ENCODE data around the gene NLRP3.
"Not testable (repeated sequence)": the region's sequence is repeated elsewhere in the genome, so short reads cannot be mapped to it uniquely, and the experiment has no call there.

The NLRP3 gene

GRCh38 chr1:247415423-247416361, at the start of gene NLRP3:
TSS of gene NLRP3 (plus strand) at chr1:247416173. CDS start at chr1:247418801, 2,628 bp downstream.
- Mint-ChIP-seq H3K36me3 (ENCODE audit: low read depth) (peaks cover 19% of the 10 kb centered on the region), H3K27me3 (no peaks in the 10 kb centered on the region), H3K27ac (peak within 1 kb of the TSS; percentile 69), H3K4me3 (peak within 1 kb of the TSS; percentile 91), H3K9me3 (no peaks in the 10 kb centered on the region), H3K4me1 (ENCODE audit: low read depth) (peaks cover 56% of the 10 kb centered on the region)

- H3K9me3 Mint-ChIP-seq; H3K4me1 Mint-ChIP-seq (ENCODE audit: low read depth); H3K4me3 Mint-ChIP-seq; H3K36me3 Mint-ChIP-seq (ENCODE audit: low read depth); H3K27ac Mint-ChIP-seq: not testable (repeated sequence)
- peaks cover 37% of the 10 kb centered on the region for H3K27me3 Mint-ChIP-seq
Measured at GRCh38 chr1:247366345-247366744, 49.6 kb upstream of the NLRP3 start.

GRCh38 chr1:247366926-247367645, 48.9 kb upstream of the NLRP3 start:
- no peaks in the 10 kb centered on the region for H3K4me1 Mint-ChIP-seq (ENCODE audit: low read depth)
- H3K36me3 Mint-ChIP-seq (ENCODE audit: low read depth), result no peaks in the 10 kb centered on the region
- peak overlapping the region; percentile 49 for H3K27ac Mint-ChIP-seq
- H3K27me3 Mint-ChIP-seq, result peaks cover 34% of the 10 kb centered on the region
- H3K4me3 Mint-ChIP-seq, result no peak overlapping the region
- peaks cover 3% of the 10 kb centered on the region for H3K9me3 Mint-ChIP-seq

- peaks cover 38% of the 10 kb centered on the region for H3K27me3 Mint-ChIP-seq
- no peak overlapping the region for H3K27ac Mint-ChIP-seq
- no peaks in the 10 kb centered on the region for H3K36me3 Mint-ChIP-seq (ENCODE audit: low read depth)
- H3K4me3 Mint-ChIP-seq, result no peak overlapping the region
- H3K9me3 Mint-ChIP-seq, result peaks cover 3% of the 10 kb centered on the region
- peaks cover 3% of the 10 kb centered on the region for H3K4me1 Mint-ChIP-seq (ENCODE audit: low read depth)
Measured at GRCh38 chr1:247367786-247368422, 48.1 kb upstream of the NLRP3 start.

GRCh38 chr1:247368490-247369145, 47.4 kb upstream of the NLRP3 start:
- Mint-ChIP-seq H3K27ac (no peak overlapping the region), H3K4me3 (no peak overlapping the region), H3K4me1 (ENCODE audit: low read depth) (peaks cover 3% of the 10 kb centered on the region), H3K9me3 (peaks cover 3% of the 10 kb centered on the region), H3K36me3 (ENCODE audit: low read depth) (no peaks in the 10 kb centered on the region), H3K27me3 (peaks cover 35% of the 10 kb centered on the region)

- Mint-ChIP-seq H3K4me3 (no peak overlapping the region), H3K27ac (no peak overlapping the region), H3K9me3 (no peaks in the 10 kb centered on the region), H3K36me3 (ENCODE audit: low read depth) (no peaks in the 10 kb centered on the region), H3K4me1 (ENCODE audit: low read depth) (peaks cover 3% of the 10 kb centered on the region), H3K27me3 (peaks cover 24% of the 10 kb centered on the region)
Measured at GRCh38 chr1:247370786-247371732, 44.9 kb upstream of the NLRP3 start.

- no peaks in the 10 kb centered on the region for H3K9me3 Mint-ChIP-seq
- H3K27ac Mint-ChIP-seq, result no peak overlapping the region
- H3K4me1 Mint-ChIP-seq (ENCODE audit: low read depth), result peaks cover 3% of the 10 kb centered on the region
- peaks cover 23% of the 10 kb centered on the region for H3K27me3 Mint-ChIP-seq
- no peak overlapping the region for H3K4me3 Mint-ChIP-seq
- H3K36me3 Mint-ChIP-seq (ENCODE audit: low read depth), result no peaks in the 10 kb centered on the region
Measured at GRCh38 chr1:247371801-247372259, 44.1 kb upstream of the NLRP3 start.

- no peak overlapping the region for H3K4me3 Mint-ChIP-seq
- H3K9me3 Mint-ChIP-seq, result no peaks in the 10 kb centered on the region
- peaks cover 3% of the 10 kb centered on the region for H3K4me1 Mint-ChIP-seq (ENCODE audit: low read depth)
- no peak overlapping the region for H3K27ac Mint-ChIP-seq
- H3K27me3 Mint-ChIP-seq, result peaks cover 10% of the 10 kb centered on the region
- no peaks in the 10 kb centered on the region for H3K36me3 Mint-ChIP-seq (ENCODE audit: low read depth)
Measured at GRCh38 chr1:247373721-247374141, 42.2 kb upstream of the NLRP3 start.

- not testable (repeated sequence) for H3K4me1 Mint-ChIP-seq (ENCODE audit: low read depth); H3K9me3 Mint-ChIP-seq; H3K4me3 Mint-ChIP-seq; H3K27ac Mint-ChIP-seq; H3K36me3 Mint-ChIP-seq (ENCODE audit: low read depth); H3K27me3 Mint-ChIP-seq
Measured at GRCh38 chr1:247374651-247375334, 41.2 kb upstream of the NLRP3 start.

- H3K36me3 Mint-ChIP-seq (ENCODE audit: low read depth), result no peaks in the 10 kb centered on the region
- peaks cover 10% of the 10 kb centered on the region for H3K27me3 Mint-ChIP-seq
- no peak overlapping the region for H3K4me3 Mint-ChIP-seq
- H3K4me1 Mint-ChIP-seq (ENCODE audit: low read depth), result peaks cover 3% of the 10 kb centered on the region
- H3K9me3 Mint-ChIP-seq, result peaks cover 4% of the 10 kb centered on the region
- no peak overlapping the region for H3K27ac Mint-ChIP-seq
Measured at GRCh38 chr1:247375747-247376146, 40.2 kb upstream of the NLRP3 start.

- Mint-ChIP-seq H3K36me3 (ENCODE audit: low read depth) (no peaks in the 10 kb centered on the region), H3K4me1 (ENCODE audit: low read depth) (peaks cover 3% of the 10 kb centered on the region), H3K9me3 (peaks cover 4% of the 10 kb centered on the region), H3K27ac (no peak overlapping the region), H3K27me3 (peaks cover 7% of the 10 kb centered on the region), H3K4me3 (no peak overlapping the region)
Measured at GRCh38 chr1:247376659-247377058, 39.3 kb upstream of the NLRP3 start.

GRCh38 chr1:247377656-247378055, 38.3 kb upstream of the NLRP3 start:
- not testable (repeated sequence) for H3K4me3 Mint-ChIP-seq; H3K27ac Mint-ChIP-seq; H3K4me1 Mint-ChIP-seq (ENCODE audit: low read depth); H3K27me3 Mint-ChIP-seq; H3K9me3 Mint-ChIP-seq; H3K36me3 Mint-ChIP-seq (ENCODE audit: low read depth)

- peaks cover 4% of the 10 kb centered on the region for H3K27me3 Mint-ChIP-seq
- no peak overlapping the region for H3K4me3 Mint-ChIP-seq
- H3K27ac Mint-ChIP-seq, result no peak overlapping the region
- H3K36me3 Mint-ChIP-seq (ENCODE audit: low read depth), result no peaks in the 10 kb centered on the region
- H3K9me3 Mint-ChIP-seq, result peaks cover 4% of the 10 kb centered on the region
- no peaks in the 10 kb centered on the region for H3K4me1 Mint-ChIP-seq (ENCODE audit: low read depth)
Measured at GRCh38 chr1:247378334-247379073, 37.5 kb upstream of the NLRP3 start.

Measured in stimulated activated naive CD8-positive, alpha-beta T cell treated with anti-CD3 and anti-CD28 coated beads, Interleukin-15, Interleukin-2, amounts not matched to agents 100 ng/mL and 50 ng/mL, for 24 hours (primary cell).